PFSK-1 (cell line): Measurements from ENCODE around the gene TTC34.

Experiments used
- POLR2AphosphoS5 ChIP-seq: IDR thresholded peaks from 2 replicates; pipeline ENCODE4 v1.6.1; 2012; ENCODE audit warnings: low read depth, mild to moderate bottlenecking, control low read depth, low read length, moderate library complexity
- SIN3A ChIP-seq: IDR thresholded peaks from 2 replicates; pipeline ENCODE4 v1.6.1; 2012; ENCODE audit warnings: mild to moderate bottlenecking, low read length, moderate library complexity, borderline replicate concordance; ENCODE audit not compliant: insufficient read depth
- TAF1 ChIP-seq: IDR thresholded peaks from 2 replicates; pipeline ENCODE4 v1.6.1; 2012; ENCODE audit warnings: low read length, control low read depth, borderline replicate concordance; ENCODE audit not compliant: insufficient read depth

- TF ChIP-seq TAF1 (no peak), POLR2AphosphoS5 (no peak), SIN3A (no peak)
Observed at GRCh38 chr1:2783435-2784397, 17.8 kb downstream of the TTC34 start.
